ENCODE measurements around the gene SLIT1.

Gene SLIT1

GRCh38 chr10:97135464-97135863 is 50.3 kb downstream of the SLIT1 start:
- no peak for DNase-seq

GRCh38 chr10:97134983-97135382 is 50.8 kb downstream of the SLIT1 start:
- no peak for DNase-seq

DNA sequence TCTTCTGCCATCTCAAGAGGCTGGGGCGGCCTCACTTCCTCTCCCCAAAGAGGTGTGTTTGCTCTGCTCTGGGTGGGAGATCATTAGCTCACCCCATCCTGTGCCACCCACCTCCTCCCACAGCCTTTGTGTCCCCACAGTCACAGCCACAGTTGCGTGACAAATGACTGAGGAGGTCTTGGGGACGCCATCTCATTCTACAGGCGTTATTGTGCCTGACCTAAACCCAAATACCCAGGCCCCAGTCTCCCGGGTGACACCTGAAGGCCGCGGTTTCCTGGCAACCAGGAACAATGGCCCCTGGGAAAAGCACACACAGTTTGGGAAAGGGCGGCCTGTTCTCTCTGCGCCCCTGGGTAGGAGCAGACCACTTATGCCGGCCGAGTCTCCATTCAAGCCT is 51.6 kb downstream of the SLIT1 start:
- no peak for DNase-seq

DNA sequence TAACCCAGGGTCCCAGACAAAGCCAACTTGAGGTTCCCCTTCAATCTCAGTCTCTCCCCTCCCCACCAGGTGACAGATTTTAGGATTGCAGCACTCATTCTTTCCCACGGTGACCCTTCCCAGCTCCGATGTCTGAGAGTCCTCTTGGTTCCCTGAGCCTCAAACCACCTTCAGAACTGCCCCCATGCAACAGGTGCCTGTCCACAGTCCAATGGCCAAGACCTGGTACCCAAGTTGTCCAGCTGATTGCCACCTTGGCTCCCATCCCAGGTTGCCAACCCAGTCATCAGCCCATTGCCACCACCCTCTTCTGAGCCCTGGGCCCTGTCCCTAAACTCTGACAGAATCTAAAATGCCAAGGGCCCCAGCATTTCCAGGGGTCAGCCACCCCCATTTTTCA is 53.5 kb downstream of the SLIT1 start:
- no peak for DNase-seq

DNA sequence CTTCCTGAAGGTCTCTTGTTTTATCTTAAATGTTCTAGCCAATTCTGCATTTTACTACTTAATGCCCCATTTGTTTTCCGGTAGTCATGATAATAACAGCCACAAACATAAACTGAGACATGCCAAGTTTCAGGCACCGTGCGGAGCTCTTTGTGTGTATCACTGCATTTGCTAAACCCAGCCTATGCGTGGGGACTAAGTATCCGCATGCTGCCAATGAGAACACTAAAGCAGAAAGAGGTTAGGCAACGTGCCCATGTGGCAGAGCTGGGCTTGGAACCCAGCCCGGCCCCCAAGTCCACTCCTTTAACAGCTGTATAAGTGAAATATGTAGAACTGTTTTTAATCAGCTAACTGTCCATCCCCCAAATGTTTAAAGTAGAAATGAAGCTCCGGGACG is 54.1 kb downstream of the SLIT1 start:
- DNase-seq: no peak

GRCh38 chr10:97131181-97131628 is 54.6 kb downstream of the SLIT1 start:
- no peak for DNase-seq

DNA sequence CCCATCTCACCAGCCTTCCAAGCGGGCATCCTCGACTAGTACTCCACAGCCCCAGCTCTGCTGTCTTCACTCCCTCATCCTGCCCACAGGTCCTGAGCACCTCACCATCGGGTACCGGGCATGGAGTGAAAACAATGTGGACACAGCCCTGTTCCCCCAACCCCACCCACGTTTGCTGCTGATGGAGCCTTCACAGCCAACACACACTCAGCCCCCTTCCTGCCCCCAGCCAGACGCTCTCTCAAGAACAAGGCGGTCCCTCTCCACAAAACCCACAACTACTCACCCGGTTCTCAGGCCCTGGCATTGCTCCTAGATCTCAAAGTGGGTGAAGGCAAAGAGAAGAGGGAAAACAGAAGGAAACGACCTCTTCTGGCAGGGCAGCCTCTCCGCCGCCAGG is 56.1 kb downstream of the SLIT1 start:
- DNase-seq: no peak

DNA sequence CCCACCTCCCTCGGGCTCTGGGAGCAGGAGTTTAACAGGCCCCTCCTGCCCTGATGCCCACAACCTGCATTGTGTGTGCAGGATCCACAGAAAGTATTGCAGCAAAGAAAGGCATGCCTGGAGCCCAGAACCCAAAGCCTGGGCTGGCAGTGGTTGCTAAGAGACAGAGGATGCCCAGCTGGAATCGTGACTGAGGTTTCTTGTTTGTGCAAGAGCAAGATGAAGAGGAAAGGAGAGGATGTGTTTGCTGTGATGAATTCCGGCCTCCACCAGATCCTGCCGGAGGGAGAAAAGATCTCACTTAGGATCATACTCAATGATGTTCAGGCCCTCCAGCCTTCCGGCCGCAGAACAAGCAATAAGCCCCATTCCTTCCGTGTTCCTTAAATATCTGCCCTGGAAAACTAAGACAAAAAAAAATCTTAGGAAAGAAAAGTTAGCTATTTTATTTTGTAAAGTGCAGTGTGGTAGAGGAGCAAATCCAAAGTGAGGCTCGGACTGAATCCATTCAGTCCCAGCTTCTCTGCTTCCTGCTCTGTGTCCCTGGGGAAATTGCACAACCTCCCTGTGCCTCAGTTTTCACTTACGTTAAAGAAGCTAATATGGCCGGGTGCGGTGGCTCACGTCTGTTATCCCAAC is 57.1 kb downstream of the SLIT1 start:
- DNase-seq: no peak

GRCh38 chr10:97128039-97128492 is 57.7 kb downstream of the SLIT1 start:
- DNase-seq: no peak

DNA sequence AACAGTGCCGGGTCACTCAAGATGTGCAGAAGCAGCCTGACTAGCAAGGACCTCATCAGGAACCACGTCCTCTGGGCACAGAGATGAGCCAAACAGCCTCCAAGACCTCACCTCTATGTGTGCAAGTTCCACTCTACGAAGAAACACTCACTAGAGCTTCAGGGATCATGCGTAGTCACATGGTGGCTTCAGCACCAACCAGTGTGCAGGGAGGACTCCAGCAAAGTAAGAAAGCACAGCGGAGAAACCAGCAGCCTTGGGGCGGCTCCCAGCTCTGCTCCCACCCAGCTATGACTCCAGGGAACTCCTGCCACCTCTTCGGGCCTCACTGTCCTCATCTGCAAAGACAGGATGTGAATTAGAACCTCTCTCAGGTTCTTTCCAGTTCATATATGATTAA is 58.2 kb downstream of the SLIT1 start:
- DNase-seq: no peak

- DNase-seq: no peak
These were observed 61.5 kb downstream of the SLIT1 start for GRCh38 chr10:97124211-97124610.

DNA sequence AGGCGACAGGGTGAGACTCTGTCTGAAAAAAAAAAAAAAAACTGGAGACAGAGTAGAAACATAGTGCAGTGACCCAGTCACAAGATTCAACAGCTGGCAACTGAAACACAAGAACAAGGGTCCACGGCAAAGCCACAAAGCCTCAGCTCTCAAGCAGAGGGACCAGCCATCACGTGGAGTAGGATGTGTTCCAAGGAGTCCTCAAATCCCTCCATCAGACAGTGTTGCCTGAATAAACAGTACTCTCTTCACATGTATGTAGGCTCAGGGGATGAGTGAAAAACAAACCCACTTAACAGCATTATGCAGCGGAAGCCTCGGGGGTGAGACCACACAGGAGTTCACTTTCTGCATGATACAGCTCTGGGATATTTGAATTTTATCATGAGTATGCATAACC is 62.0 kb downstream of the SLIT1 start:
- no peak for DNase-seq

GRCh38 chr10:97121041-97121440 is 64.7 kb downstream of the SLIT1 start:
- DNase-seq: no peak

DNA sequence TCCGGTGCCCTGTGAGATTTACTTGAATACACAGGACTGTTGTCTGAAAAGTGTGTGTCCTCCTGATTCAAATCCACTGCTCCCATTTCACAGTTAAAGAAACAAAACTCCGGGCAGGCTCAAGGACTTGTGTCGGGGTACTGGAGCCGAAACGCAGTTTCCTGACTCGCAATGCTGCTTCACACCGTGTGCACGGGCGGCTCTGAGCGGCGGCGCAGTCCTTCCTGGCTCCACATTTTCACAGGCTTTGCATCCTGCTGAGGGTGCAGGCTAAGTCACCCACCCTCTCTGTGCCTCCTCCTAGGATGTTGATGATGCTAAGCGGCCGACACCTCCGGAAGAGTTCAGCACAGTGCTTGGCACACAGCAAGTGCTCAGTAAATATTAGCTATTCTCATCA is 65.4 kb downstream of the SLIT1 start:
- no peak for DNase-seq

GRCh38 chr10:97119058-97119745 is 66.6 kb downstream of the SLIT1 start:
- no peak for DNase-seq

DNA sequence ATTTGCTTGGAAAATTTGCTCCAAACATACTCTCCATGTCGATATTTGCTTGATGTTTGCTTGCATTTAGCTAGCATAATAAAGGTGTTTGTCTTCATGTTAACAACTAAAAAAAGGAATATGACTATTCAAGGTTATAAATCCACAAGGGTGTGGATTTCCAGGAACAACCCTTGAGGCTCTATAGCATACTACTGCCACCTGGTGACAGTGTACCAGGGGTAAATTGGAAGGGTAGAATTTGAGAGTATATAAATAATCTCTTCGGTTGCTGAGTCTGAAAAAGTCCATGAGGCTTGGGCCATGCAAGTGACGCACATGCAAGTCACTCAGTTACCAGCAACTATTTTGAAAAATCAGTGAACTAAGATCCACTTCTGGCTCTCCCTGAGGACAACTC is 68.4 kb downstream of the SLIT1 start:
- DNase-seq: no peak

DNA sequence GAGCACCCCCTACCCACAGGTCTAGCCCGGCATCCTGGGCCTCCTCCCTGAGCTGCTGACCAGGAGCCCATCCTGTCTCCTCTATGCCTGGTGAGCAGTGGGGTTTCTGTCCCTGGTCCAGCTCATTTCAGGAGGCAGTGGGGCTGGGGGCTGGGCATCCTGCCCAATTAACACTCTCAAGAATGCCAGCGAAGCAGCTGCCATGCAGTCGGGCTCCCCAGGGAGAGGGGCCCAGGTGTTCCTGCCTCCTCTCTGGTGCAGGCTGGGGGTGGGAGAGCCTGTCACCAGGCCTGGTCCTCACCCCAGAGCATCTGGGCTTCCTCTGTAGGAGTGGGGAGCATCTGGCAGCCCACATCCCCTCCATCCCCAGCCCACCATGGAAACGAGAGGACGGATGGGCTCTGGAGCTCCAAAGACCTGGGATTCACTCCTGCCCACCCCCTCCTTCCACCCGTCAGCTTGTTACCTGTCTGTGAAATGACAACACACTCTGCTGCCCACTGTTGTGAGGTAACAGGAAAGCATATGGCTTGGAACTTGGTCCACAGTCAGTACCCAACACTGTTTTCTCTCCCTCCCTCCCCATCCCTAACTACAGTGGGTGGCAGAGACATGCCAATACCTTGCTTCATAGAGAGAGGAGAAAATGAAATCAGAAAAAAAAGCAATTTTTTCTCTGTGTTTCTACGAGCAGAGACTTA is 69.1 kb downstream of the SLIT1 start:
- no peak for DNase-seq

DNA sequence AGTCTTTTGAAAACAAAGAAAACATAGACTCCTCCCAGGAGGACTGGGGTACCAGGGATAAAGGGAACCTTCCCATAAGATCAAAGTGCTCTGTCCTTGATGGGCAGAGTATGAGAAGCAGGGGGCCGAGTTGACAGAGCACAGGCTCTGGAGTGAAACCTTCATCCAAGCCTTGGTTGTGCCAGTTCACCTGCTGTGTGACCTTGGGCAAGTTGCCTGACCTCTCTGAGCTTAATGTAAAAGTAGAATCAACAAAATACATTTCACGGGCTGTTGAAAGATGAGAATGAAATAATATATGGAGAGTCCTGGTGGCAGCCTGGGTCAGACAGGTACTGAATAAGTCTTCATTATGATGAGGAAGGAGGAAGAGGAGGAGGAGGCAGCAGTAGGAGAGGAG is 69.9 kb downstream of the SLIT1 start:
- no peak for DNase-seq

- no peak for DNase-seq
These were observed 74.1 kb downstream of the SLIT1 start for GRCh38 chr10:97111615-97112014.

- no peak for DNase-seq
These were observed 76.2 kb downstream of the SLIT1 start for GRCh38 chr10:97109547-97109946.

DNA sequence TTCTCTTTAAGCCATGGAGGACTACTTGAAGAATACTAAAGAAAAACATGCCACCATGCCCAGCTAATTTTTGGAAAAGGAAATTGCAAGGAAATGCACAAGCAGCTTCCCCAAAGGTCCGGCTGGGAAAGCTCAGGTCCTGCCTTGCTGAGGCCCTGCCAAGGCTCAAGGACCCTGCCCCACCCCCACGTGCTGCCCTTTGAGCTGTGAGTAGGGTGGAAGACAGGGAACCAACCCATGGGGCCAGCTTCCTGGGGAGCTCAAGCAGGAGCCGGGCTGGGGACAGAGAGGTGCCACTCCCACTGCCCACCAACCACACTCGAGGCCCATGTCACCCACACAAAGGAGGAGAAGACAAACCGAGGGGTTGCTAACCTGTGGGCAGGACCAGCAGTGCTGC is 78.2 kb downstream of the SLIT1 start:
- no peak for DNase-seq

GRCh38 chr10:97106207-97106606 is 79.6 kb downstream of the SLIT1 start:
- no peak for DNase-seq

DNA sequence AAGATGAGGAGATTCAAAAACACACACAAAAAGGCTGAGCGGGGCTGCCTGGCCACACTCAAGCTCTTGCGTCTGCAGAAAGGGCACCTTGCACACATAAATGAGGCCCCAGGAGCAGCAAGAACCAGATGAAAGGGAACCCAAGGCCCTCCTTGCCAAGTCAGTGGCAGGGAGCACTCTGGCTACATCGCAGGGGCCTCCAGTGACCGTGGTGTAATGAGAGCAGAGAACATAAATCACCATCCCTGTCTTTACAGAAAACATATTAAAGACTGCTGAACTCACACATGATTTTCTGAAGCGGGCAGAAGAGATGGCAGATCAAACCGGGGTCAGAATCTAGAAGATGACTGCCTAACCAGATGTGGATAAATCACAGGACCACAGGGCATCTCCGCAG is 80.5 kb downstream of the SLIT1 start:
- no peak for DNase-seq

Measured in NK-92 treated with Interleukin-12 subunit alpha and Interleukin-12 subunit beta, amount 100 ng/mL, for 24 hours (cell line).